Naive B cell (primary cell): ENCODE measurements around the gene AKAP13. TPM values are rescaled to one million over a fixed set of nuclear protein-coding genes. Genes with fewer than 3 reads are reported as not detected.

ENCODE experiments used
- ATAC-seq, 2 donors: fragments of 150-1000 bp; cut with Tn5 transposase; 2 replicates each; pipeline ENCODE4 v1.10.0; 2021; ENCODE audit warnings: low read depth in 2 of 2, mild to moderate bottlenecking in 2 of 2, moderate library complexity in 2 of 2
- DNase-seq: peaks from one replicate; pipeline ENCODE4 v3.0.0; 2022
- H3K27ac Mint-ChIP-seq, 6 donors: one replicate each; pipeline ENCODE4 v1.8.0; 2020 to 2022; ENCODE audit warnings: mild to moderate bottlenecking in 6 of 6, mixed read lengths in 6 of 6, moderate library complexity in 5 of 6, inconsistent platforms in 2 of 6
- H3K27me3 Mint-ChIP-seq, 3 donors: one replicate each; pipeline ENCODE4 v1.8.0; 2021 to 2022; ENCODE audit warnings: mixed read lengths in 3 of 3, mild to moderate bottlenecking in 1 of 3
- H3K36me3 Mint-ChIP-seq, 2 donors: one replicate each; pipeline ENCODE4 v1.8.0; 2020 to 2022; ENCODE audit warnings: mixed read lengths in 2 of 2, inconsistent platforms in 1 of 2, mild to moderate bottlenecking in 1 of 2
- H3K4me1 Mint-ChIP-seq, 3 donors: one replicate each; pipeline ENCODE4 v1.8.0; 2020 to 2022; ENCODE audit warnings: mixed read lengths in 3 of 3, inconsistent platforms in 1 of 3, mild to moderate bottlenecking in 1 of 3, moderate library complexity in 1 of 3
- H3K4me3 Mint-ChIP-seq, 8 donors: one replicate each; pipeline ENCODE4 v1.8.0; 2020 to 2022; ENCODE audit warnings: mild to moderate bottlenecking in 8 of 8, mixed read lengths in 8 of 8, moderate library complexity in 8 of 8, inconsistent platforms in 2 of 8
- H3K9me3 Mint-ChIP-seq, 7 donors: one replicate each; pipeline ENCODE4 v1.8.0; 2020 to 2022; ENCODE audit warnings: mixed read lengths in 7 of 7, mild to moderate bottlenecking in 5 of 7, inconsistent platforms in 2 of 7, moderate library complexity in 1 of 7
- polyA plus RNA-seq, 6 donors: library from polyadenylated mRNA; unstranded; fragments of 300-500 nt; fragmentation: Illumina TruSeq; gene quantifications; one replicate each; pipeline ENCODE4 v1.2.3, GENCODE V29; 2021; ENCODE audit warnings: low read depth in 6 of 6

AKAP13 gene
- polyA plus RNA-seq, 6 donors from 2014 or later: 63.4 to 185 (median 122) TPM

DNA sequence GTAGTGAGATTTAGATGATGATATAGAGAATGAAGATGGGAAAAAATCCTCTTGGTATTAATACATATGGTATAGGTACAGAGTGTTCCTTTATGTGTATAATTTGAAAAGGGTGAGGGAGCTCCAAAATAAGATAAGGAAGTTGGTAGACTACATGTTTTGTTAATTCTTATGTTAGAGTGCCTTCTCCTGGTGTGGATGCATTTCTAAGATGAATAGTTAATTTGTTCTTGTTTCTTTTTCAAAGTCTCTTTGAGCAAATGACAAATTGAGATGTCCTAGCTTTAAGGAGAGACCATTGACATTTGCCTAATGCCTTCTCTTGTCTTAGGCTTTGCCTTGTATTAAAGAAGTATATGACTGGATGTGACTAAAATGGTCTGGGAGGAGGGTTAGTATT is 34.1 kb downstream of the AKAP13 start:
- peaks cover 0 to 11% of the 10 kb centered on the region in 2 donors for H3K36me3 Mint-ChIP-seq
- no peaks in the 10 kb centered on the region for H3K27me3 Mint-ChIP-seq
- H3K4me1 Mint-ChIP-seq: peaks cover 52 to 82% (median 61%) of the 10 kb centered on the region in 3 donors
- ATAC-seq (peak; percentile 34 to 38), DNase-seq (peak; percentile 53)
- peak overlapping the region; percentile 71 to 97 (median 84) for H3K27ac Mint-ChIP-seq
- H3K9me3 Mint-ChIP-seq: no peaks in the 10 kb centered on the region
- peak overlapping the region in 7 of 8 donors; percentile 0 to 61 (median 52) for H3K4me3 Mint-ChIP-seq

DNA sequence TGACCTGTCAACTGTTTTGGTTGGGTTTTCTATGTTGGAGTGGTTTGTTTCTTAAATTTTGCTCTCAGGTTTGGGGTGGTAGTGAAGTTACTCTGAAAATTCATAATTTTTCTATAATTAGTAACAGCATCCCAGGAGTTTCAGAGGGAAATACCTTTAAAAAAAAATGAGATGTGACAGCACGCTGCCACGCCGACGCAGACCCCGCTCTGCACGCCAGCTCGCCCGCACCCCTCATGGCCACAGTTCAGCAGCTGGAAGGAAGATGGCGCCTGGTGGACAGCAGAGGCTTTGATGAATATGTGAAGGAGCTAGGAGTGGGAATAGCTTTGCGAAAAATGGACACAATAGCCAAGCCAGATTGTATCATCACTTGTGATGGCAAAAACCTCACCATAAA is 34.6 kb downstream of the AKAP13 start:
- no peaks in the 10 kb centered on the region for H3K9me3 Mint-ChIP-seq
- H3K4me3 Mint-ChIP-seq: peak overlapping the region in 3 of 8 donors; percentile 0 to 61 (median 55)
- no peak for ATAC-seq
- no peaks in the 10 kb centered on the region for H3K27me3 Mint-ChIP-seq
- peaks cover 54 to 83% (median 58%) of the 10 kb centered on the region in 3 donors for H3K4me1 Mint-ChIP-seq
- peak overlapping the region; percentile 71 to 97 (median 84) for H3K27ac Mint-ChIP-seq
- no peak for DNase-seq
- H3K36me3 Mint-ChIP-seq: peaks cover 0 to 11% of the 10 kb centered on the region in 2 donors

DNA sequence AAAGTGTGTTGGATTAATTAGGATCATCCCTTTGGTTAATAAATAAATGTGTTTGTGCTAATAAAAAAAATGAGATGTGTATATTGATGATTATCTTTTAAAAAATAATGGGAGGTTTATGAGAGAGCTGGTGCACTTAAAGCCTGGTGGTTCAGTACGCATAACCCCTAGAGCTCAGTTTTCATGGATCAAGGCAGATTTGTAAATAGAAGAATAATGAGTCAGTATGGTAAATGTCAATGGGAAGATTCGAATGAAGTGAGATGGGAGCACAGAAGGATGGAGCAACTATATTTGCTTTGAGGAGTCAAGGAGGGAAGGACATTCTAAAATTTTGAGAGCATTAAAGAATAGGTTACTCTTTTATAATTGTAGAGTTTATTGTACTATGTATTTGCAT is 35.4 kb downstream of the AKAP13 start:
- no peaks in the 10 kb centered on the region for H3K9me3 Mint-ChIP-seq
- H3K27ac Mint-ChIP-seq: peak overlapping the region in 3 of 6 donors; percentile 0 to 74 (median 30)
- no peak for DNase-seq
- no peak for ATAC-seq
- no peaks in the 10 kb centered on the region for H3K27me3 Mint-ChIP-seq
- H3K4me1 Mint-ChIP-seq: peaks cover 52 to 83% (median 57%) of the 10 kb centered on the region in 3 donors
- H3K4me3 Mint-ChIP-seq: no peak overlapping the region
- peaks cover 4% of the 10 kb centered on the region in 2 donors for H3K36me3 Mint-ChIP-seq

DNA sequence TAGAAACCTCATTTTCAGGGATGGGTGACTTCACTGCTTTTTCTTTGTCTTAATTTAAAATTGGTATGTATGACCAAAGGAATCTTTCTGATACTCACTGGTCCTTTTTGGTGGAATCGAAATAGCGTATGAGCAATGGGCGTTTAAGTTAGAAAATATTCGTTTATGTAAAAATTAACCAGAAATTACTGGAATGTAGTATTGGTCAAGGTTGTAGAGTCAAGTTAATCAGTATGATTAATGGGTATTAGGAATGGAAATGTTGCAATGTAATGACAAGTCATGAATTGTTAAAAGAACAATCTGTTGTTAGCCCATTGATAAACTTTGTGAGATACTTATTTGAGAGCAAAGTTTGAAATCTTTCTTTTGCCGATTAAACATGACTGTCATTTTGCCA is 36.9 kb downstream of the AKAP13 start:
- peak overlapping the region in 5 of 6 donors; percentile 34 to 80 (median 68) for H3K27ac Mint-ChIP-seq
- peaks cover 63 to 83% (median 67%) of the 10 kb centered on the region in 3 donors for H3K4me1 Mint-ChIP-seq
- no peak for DNase-seq
- no peak overlapping the region for H3K4me3 Mint-ChIP-seq
- no peaks in the 10 kb centered on the region for H3K27me3 Mint-ChIP-seq
- H3K9me3 Mint-ChIP-seq: no peaks in the 10 kb centered on the region
- ATAC-seq: no peak
- H3K36me3 Mint-ChIP-seq: peaks cover 0 to 4% of the 10 kb centered on the region in 2 donors

DNA sequence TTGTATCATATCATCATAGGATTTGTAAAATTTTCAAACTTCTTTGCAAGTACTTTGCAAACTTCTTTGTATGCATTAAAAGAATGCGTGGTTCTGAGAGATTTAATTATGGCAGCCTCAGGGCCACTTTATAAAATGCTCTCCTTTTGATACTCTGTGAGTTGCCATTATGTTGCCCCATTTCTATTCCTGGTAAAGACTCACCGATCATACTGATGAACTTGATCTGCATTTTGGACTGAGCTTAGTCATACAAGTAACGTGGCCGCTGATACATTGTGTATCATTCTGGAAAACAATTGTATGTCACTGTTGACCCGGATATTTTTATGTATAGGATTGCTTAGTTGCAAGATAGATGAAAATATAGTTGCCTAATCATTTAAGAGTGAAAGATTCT is 38.8 kb downstream of the AKAP13 start:
- Mint-ChIP-seq H3K4me1 (peaks cover 67 to 88% (median 75%) of the 10 kb centered on the region in 3 donors), H3K36me3 (peaks cover 0 to 4% of the 10 kb centered on the region in 2 donors), H3K27ac (peak overlapping the region in 5 of 6 donors; percentile 26 to 76 (median 34)), H3K9me3 (no peaks in the 10 kb centered on the region), H3K27me3 (no peaks in the 10 kb centered on the region), H3K4me3 (peak overlapping the region in 1 of 8 donors; percentile 51)
- DNase-seq: no peak
- ATAC-seq: no peak

DNA sequence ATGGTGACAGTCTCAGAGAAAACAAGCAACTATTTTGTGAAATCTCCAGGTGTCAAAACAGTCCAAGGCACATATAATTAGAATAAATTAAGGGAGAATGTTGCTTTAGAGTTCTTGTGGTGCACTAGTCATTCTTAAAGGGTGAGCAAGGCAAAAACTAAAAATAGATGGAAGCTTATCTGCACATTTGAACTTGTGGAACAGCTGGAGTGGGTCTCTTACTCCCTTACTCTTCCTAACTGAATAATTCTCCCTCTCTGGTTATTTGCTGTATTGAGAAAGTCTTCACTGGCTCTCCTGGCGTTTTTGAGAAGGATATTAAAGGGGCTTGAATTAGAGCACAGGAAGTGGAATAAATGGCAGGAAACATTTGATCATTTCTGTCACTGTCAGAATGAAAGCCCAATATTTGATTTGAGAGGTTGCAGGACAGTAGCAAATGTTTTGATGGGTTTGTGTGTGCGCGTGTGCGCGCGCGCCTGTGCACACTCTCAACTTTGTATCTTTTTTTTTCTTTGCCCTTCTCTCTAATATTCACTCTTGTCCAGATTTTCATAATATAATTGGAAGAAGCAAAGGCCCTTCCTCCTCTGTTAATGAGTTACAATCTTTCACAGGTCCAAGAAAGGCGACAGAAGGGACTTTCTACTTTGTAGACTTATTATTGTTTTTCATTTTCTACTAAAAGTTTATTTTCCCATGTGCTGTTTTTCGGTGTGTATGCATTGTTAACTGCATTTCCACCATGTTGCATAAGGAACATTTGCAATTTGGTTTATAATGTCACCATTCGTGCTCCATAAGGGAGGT is 40.9 kb downstream of the AKAP13 start:
- Mint-ChIP-seq H3K36me3 (peaks cover 0 to 4% of the 10 kb centered on the region in 2 donors), H3K9me3 (no peaks in the 10 kb centered on the region), H3K27me3 (no peaks in the 10 kb centered on the region), H3K4me3 (peak overlapping the region in 4 of 8 donors; percentile 7 to 23 (median 16)), H3K4me1 (peaks cover 67 to 89% (median 73%) of the 10 kb centered on the region in 3 donors), H3K27ac (peak overlapping the region in 3 of 6 donors; percentile 38 to 48 (median 44))
- DNase-seq (no peak), ATAC-seq (no peak)

DNA sequence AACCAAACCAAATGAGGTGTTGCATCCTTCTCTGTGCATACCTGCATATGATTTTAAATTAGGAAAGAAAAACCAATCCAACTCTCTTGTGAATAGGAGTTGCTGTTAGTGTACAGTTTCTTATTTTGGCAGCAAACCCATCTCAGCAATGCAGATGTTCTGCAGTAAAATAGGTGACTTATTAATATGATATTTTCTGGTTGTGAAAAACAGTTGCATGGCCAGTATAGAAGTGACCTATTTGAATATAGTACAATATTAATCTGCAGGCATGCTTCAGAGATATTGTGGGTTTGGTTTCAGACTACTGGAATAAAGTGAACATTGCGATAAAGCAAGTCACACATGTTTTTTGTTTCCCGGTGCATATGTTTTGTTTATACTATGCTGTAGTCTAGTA is 42.2 kb downstream of the AKAP13 start:
- H3K27me3 Mint-ChIP-seq: no peaks in the 10 kb centered on the region
- ATAC-seq (no peak), DNase-seq (no peak)
- H3K4me1 Mint-ChIP-seq: peaks cover 70 to 91% (median 74%) of the 10 kb centered on the region in 3 donors
- H3K36me3 Mint-ChIP-seq: peaks cover 0 to 4% of the 10 kb centered on the region in 2 donors
- peak overlapping the region in 1 of 6 donors; percentile 1 for H3K27ac Mint-ChIP-seq
- H3K4me3 Mint-ChIP-seq: no peak overlapping the region
- no peaks in the 10 kb centered on the region for H3K9me3 Mint-ChIP-seq

DNA sequence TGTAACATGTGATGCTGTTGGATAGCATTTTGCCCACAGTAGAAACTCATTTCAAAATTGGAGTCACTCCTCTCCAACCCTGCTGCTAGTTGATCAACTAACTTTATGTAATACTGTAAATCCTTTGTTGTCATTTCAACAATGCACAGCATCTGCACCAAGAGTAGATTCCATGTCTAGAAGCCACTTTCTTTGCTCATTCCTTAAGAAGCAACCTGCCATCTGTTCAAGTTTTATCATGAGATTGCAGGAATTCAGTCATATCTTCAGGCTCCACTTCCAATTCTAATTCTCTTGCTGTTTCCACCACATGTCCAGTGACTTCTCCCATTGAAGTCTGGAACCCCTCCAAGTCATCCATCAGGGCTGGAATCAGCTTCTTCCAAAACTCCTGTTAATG is 42.9 kb downstream of the AKAP13 start:
- Mint-ChIP-seq H3K9me3 (no peaks in the 10 kb centered on the region), H3K36me3 (peaks cover 0 to 4% of the 10 kb centered on the region in 2 donors), H3K27me3 (no peaks in the 10 kb centered on the region), H3K27ac (peak overlapping the region in 2 of 6 donors; percentile 4 to 76), H3K4me1 (peaks cover 72 to 93% (median 80%) of the 10 kb centered on the region in 3 donors), H3K4me3 (peak overlapping the region in 2 of 8 donors; percentile 27 to 43)
- DNase-seq (no peak), ATAC-seq (no peak)

DNA sequence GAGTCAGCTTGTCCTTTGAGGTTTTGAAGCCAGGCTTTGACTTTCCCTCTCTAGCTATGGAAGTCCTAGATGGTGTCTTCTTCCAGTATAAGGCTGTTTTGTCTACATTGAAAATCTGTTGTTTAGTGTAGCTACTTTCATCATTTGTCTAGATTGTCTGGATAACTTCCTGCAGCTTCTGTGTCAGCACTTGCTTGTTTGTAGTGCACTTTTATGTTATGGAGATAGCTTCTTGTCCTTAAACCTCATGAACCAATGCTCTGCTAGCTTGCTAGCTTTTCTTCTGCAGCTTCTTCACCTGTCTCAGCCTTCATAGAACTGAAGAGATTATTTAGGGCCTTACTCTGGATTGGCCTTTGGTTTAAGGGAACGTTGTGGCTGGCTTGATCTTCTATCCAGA is 43.8 kb downstream of the AKAP13 start:
- no peaks in the 10 kb centered on the region for H3K9me3 Mint-ChIP-seq
- H3K4me3 Mint-ChIP-seq: peak overlapping the region in 1 of 8 donors; percentile 1
- ATAC-seq (no peak), DNase-seq (no peak)
- no peaks in the 10 kb centered on the region for H3K27me3 Mint-ChIP-seq
- peaks cover 0 to 4% of the 10 kb centered on the region in 2 donors for H3K36me3 Mint-ChIP-seq
- peaks cover 79 to 94% (median 88%) of the 10 kb centered on the region in 3 donors for H3K4me1 Mint-ChIP-seq
- H3K27ac Mint-ChIP-seq: peak overlapping the region in 1 of 6 donors; percentile 48

DNA sequence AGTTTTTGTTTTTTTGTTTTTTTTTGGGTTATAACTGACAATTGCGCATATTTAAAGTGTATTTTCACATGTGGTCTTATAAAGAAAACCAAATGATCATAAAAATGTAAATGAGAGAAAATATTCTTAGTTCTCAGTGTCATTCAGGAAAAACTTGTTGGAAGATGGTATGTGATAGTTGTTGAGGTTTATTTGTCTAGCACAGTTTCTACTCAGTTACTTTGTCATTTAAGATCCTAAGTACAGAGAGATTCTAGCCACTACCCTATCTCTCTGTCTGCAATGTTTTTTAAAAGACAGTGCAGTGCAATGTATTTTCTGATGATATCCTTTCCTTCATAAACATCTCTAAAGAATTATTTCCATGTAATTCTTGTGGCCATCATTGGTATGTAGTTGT is 46.1 kb downstream of the AKAP13 start:
- H3K27ac Mint-ChIP-seq: peak overlapping the region in 3 of 6 donors; percentile 22 to 56 (median 34)
- no peaks in the 10 kb centered on the region for H3K27me3 Mint-ChIP-seq
- ATAC-seq (no peak), DNase-seq (no peak)
- H3K4me3 Mint-ChIP-seq: no peak overlapping the region
- no peaks in the 10 kb centered on the region for H3K9me3 Mint-ChIP-seq
- peaks cover 80 to 94% (median 92%) of the 10 kb centered on the region in 3 donors for H3K4me1 Mint-ChIP-seq
- H3K36me3 Mint-ChIP-seq: no peaks in the 10 kb centered on the region

DNA sequence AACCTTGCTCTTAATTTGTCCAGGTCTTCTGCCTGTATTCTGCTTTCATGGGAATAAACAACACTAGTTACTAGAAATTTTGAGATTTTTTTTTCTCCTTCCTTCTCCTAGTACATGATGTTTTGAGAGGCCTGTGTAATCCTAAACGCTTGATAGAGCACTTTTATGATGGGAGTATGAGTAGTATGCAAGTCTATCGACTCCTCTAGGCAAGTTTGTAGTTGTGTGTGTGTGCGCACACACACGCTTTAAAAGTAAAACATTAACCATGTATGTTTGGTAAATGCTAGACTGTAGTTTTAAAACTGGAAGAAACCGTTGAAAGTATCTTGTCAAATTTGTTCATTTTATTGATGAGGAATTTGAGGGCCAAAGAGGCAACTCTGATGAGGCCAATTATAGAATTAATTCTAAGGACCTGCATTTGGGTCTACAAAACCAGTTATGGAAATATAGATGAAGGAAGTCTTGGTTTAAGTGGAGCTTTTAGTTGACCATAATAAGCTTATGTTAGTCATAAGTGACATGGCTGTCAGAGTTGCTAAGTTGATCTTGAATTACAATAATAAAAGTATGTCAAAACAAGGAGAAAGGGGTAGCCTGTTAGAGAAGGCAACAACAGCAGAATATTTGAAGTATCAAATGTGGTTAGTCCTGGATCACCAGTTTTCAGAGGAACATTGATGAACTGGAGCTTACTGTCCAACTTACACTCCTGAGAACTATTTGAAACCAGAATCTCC is 47.1 kb downstream of the AKAP13 start:
- DNase-seq: no peak
- Mint-ChIP-seq H3K4me1 (peaks cover 75 to 93% (median 92%) of the 10 kb centered on the region in 3 donors), H3K4me3 (no peak overlapping the region), H3K27me3 (no peaks in the 10 kb centered on the region), H3K9me3 (no peaks in the 10 kb centered on the region), H3K36me3 (no peaks in the 10 kb centered on the region), H3K27ac (no peak overlapping the region)
- no peak for ATAC-seq

DNA sequence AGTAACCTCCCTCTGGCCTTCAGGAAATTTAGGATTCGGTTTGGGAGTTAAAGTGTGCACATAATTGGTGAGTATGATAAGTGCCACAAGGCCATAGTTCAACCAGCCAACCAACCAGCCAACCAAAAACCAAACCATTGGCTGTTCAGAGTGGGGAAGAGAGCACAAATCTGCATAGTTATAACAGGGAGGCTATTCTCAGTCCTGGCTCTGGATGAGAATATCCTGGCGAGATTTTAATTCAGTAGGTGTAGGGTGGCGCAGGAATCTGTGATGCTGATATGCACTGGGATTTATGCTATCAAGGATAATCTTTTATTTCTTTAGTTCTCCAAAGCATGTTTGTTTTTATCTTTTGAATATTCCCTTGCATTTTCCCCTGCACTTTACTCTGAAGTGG is 49.1 kb downstream of the AKAP13 start:
- H3K9me3 Mint-ChIP-seq: no peaks in the 10 kb centered on the region
- H3K4me3 Mint-ChIP-seq: peak overlapping the region in 1 of 8 donors; percentile 10
- H3K27me3 Mint-ChIP-seq: no peaks in the 10 kb centered on the region
- DNase-seq (no peak), ATAC-seq (no peak)
- peak overlapping the region in 2 of 6 donors; percentile 26 to 45 for H3K27ac Mint-ChIP-seq
- no peaks in the 10 kb centered on the region for H3K36me3 Mint-ChIP-seq
- H3K4me1 Mint-ChIP-seq: peaks cover 55 to 79% (median 75%) of the 10 kb centered on the region in 3 donors

DNA sequence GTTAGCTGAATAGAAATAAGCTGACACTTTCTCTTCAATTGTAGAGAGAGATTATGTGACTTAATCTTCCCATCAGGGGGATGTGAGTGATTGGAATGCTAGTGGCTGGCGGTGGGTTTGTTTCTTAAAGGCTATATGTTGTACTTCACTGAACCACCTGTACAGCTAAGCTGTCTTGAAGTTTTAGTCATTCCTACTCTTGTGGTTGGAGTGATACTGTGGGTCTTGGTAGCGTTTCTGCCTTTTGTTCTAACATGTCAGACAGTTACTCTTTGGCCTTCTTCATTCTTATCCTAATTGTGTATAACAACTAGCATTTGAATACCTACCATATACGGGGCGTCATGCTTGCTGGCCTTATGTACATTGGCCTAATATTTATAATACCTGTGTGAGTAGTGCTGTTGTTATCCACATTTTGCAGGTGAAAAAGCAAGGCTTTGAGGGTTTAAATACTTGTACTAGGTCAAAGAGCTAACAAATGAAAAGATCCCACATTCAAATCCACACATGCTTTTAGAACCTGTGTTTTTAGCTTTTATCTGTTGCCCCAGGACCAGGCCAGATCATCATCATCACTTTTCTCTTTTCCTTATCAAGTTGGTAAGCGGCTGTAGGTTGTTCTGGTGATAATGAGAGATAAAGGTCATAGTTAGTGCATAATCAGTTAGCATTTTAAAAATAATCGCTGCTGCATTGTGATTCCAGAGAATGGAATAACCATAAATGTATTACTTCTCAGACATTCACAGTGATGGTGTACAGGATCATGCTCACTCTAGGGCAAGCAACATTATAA is 50.2 kb downstream of the AKAP13 start:
- Mint-ChIP-seq H3K36me3 (no peaks in the 10 kb centered on the region), H3K4me3 (peak overlapping the region in 1 of 8 donors; percentile 27), H3K9me3 (no peaks in the 10 kb centered on the region), H3K27me3 (no peaks in the 10 kb centered on the region), H3K4me1 (peaks cover 49 to 72% (median 66%) of the 10 kb centered on the region in 3 donors), H3K27ac (peak overlapping the region in 2 of 6 donors; percentile 19 to 47)
- DNase-seq (no peak), ATAC-seq (no peak)
